Trophoblast cell (in vitro differentiated cells and primary cell): ENCODE data around the gene ZP2.
A peak's percentile ranks its signal among the peaks of the same experiment; 100 is the strongest.

Experiments used
- DNase-seq, 2 donors: peaks; one replicate each; pipeline ENCODE4 v3.0.0-alpha.2; 2016
- H2AFZ ChIP-seq: 2 replicates; pipeline ENCODE4 v1.6.1; 2013; ENCODE audit warnings: low read length, moderate library complexity, mild to moderate bottlenecking; ENCODE audit not compliant: insufficient read depth, poor library complexity
- H2AK5ac ChIP-seq: 2 replicates; pipeline ENCODE4 v1.6.1; 2013; ENCODE audit warnings: mild to moderate bottlenecking, low read length
- H2BK120ac ChIP-seq: 2 replicates; pipeline ENCODE4 v1.6.1; 2013; ENCODE audit warnings: low read length, mild to moderate bottlenecking, moderate library complexity; ENCODE audit not compliant: insufficient read depth, poor library complexity
- H2BK12ac ChIP-seq: 2 replicates; pipeline ENCODE4 v1.6.1; 2013; ENCODE audit warnings: mild to moderate bottlenecking, low read length, moderate library complexity
- H2BK5ac ChIP-seq: 2 replicates; pipeline ENCODE4 v1.6.1; 2013; ENCODE audit warnings: low read length, low read depth, moderate library complexity, mild to moderate bottlenecking; ENCODE audit not compliant: poor library complexity
- H3K14ac ChIP-seq: 2 replicates; pipeline ENCODE4 v1.6.1; 2013; ENCODE audit warnings: mild to moderate bottlenecking, low read length
- H3K18ac ChIP-seq: 2 replicates; pipeline ENCODE4 v1.6.1; 2013; ENCODE audit warnings: mild to moderate bottlenecking, low read length
- H3K23ac ChIP-seq: 2 replicates; pipeline ENCODE4 v1.6.1; 2013; ENCODE audit warnings: low read length
- H3K27ac ChIP-seq: 2 replicates; pipeline ENCODE4 v1.5.1; 2013; ENCODE audit warnings: low read depth, mild to moderate bottlenecking, inconsistent platforms, low read length, moderate library complexity
- H3K27me3 ChIP-seq: 2 replicates; pipeline ENCODE4 v1.6.1; 2013; ENCODE audit warnings: inconsistent platforms, mild to moderate bottlenecking, low read length, moderate library complexity; ENCODE audit not compliant: insufficient read depth
- H3K36me3 ChIP-seq, 2 experiments: 1 replicate in 1 of 2; 2 replicates in 1 of 2; pipeline ENCODE4 v1.6.1; 2013; ENCODE audit warnings: low read length in 2 of 2, mild to moderate bottlenecking in 2 of 2, moderate library complexity in 1 of 2; ENCODE audit not compliant: insufficient read depth in 2 of 2, control insufficient read depth in 1 of 2
- H3K4ac ChIP-seq: 2 replicates; pipeline ENCODE4 v1.6.1; 2013; ENCODE audit warnings: low read depth, mild to moderate bottlenecking, low read length, moderate library complexity
- H3K4me1 ChIP-seq, 2 experiments: 1 replicate in 1 of 2; 2 replicates in 1 of 2; pipeline ENCODE4 v1.6.1; 2013; ENCODE audit warnings: low read length in 2 of 2, mild to moderate bottlenecking in 2 of 2, moderate library complexity in 1 of 2; ENCODE audit not compliant: insufficient read depth in 2 of 2, control insufficient read depth in 1 of 2
- H3K4me2 ChIP-seq: 2 replicates; pipeline ENCODE4 v1.6.1; 2013; ENCODE audit warnings: inconsistent platforms, mild to moderate bottlenecking, low read length, moderate library complexity
- H3K4me3 ChIP-seq: 2 replicates; pipeline ENCODE4 v1.5.1; 2013; ENCODE audit warnings: mild to moderate bottlenecking, low read depth, low read length, inconsistent platforms
- H3K79me1 ChIP-seq: one replicate; pipeline ENCODE4 v1.6.1; 2013; ENCODE audit warnings: low read length
- H3K79me2 ChIP-seq: 2 replicates; pipeline ENCODE4 v1.6.1; 2013; ENCODE audit warnings: low read length, mild to moderate bottlenecking; ENCODE audit not compliant: control insufficient read depth, insufficient read depth, poor library complexity
- H3K9ac ChIP-seq: 2 replicates; pipeline ENCODE4 v1.6.1; 2013; ENCODE audit warnings: mild to moderate bottlenecking, low read length
- H3K9me3 ChIP-seq: 2 replicates; pipeline ENCODE4 v1.6.1; 2013; ENCODE audit warnings: low read depth, mild to moderate bottlenecking, control low read depth, inconsistent platforms, low read length; ENCODE audit not compliant: insufficient read depth
- H4K12ac ChIP-seq: 2 replicates; pipeline ENCODE4 v1.6.1; 2013; ENCODE audit warnings: low read depth, mild to moderate bottlenecking, low read length, moderate library complexity
- H4K8ac ChIP-seq: 2 replicates; pipeline ENCODE4 v1.6.1; 2013; ENCODE audit warnings: low read depth, mild to moderate bottlenecking, low read length, moderate library complexity
- H4K91ac ChIP-seq: one replicate; pipeline ENCODE4 v1.6.1; 2013; ENCODE audit warnings: low read depth, mild to moderate bottlenecking, low read length, moderate library complexity
- WGBS: extraction: QIAGEN DNeasy Blood & Tissue Kit; methylation state at CpG from one replicate; pipeline ENCODE4 v1.1.7; 2013; ENCODE audit warnings: missing lambda C conversion rate; ENCODE audit not compliant: insufficient read length, insufficient coverage; ENCODE audit errors: extremely low coverage; 5-methylcytosine and 5-hydroxymethylcytosine counted together

The ZP2 gene

DNA sequence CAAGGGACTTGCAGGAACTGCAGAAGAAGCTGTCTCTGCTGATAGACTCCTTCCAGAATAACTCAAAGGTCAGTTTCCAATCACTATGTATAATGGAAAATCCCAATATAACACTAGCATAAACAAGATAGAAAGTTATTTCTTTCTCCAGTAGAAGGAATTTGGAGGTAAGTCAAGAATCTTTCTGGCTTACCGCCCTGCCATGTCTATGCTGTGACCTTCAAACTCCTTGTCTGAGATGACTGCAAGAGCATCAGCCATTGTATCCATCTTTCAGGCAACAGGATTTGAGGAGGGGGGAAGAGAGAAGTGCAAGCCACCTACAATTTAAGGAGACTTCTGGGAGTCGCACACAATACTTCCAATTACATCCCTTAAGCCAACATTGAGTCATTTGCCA is 50.2 kb downstream of the ZP2 start:
- no CpG with 5 or more reads among the region's 2 CpGs for WGBS
- no peak overlapping the region for H2AFZ ChIP-seq
- no peak overlapping the region for H3K23ac ChIP-seq
- peaks cover 6% of the 10 kb centered on the region for H3K79me1 ChIP-seq
- H2AK5ac ChIP-seq, result no peak overlapping the region
- no peak overlapping the region for H3K18ac ChIP-seq
- no peak overlapping the region for H3K4me2 ChIP-seq
- H3K27ac ChIP-seq, result no peak overlapping the region
- H3K79me2 ChIP-seq, result peaks cover 2% of the 10 kb centered on the region
- H3K4ac ChIP-seq, result no peak overlapping the region
- H3K14ac ChIP-seq, result no peak overlapping the region
- no peak overlapping the region for H4K91ac ChIP-seq
- no peak overlapping the region for H3K9ac ChIP-seq
- H4K12ac ChIP-seq, result no peak overlapping the region
- no peak overlapping the region for H2BK5ac ChIP-seq
- no peaks in the 10 kb centered on the region for H3K9me3 ChIP-seq
- H2BK120ac ChIP-seq, result no peak overlapping the region
- no peak for DNase-seq
- no peak overlapping the region for H4K8ac ChIP-seq
- H3K4me3 ChIP-seq, result no peak overlapping the region
- peaks cover 0 to 5% of the 10 kb centered on the region in 2 experiments for H3K36me3 ChIP-seq
- no peaks in the 10 kb centered on the region for H3K27me3 ChIP-seq
- H3K4me1 ChIP-seq, result peaks cover 5 to 6% of the 10 kb centered on the region in 2 experiments
- H2BK12ac ChIP-seq, result no peak overlapping the region

DNA sequence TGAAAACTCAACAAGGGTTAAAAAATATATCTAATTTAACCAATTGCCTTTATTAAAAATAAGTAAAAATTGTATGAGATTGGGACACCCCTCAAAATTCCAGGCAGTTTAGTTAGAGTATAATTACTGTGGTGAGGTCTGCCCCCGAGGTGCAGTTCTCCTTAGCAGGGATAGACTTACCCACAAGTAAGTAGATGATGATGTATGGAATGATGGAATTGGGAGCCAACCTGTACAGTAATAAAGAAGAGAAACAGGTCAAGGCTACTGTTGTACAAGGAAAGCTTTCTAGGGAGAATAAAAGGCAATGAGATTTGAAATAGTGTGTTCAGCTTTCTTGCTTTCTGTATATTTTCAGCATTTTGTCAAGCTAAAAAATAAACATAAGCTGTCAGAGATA is 51.1 kb downstream of the ZP2 start:
- no peak overlapping the region for H3K4ac ChIP-seq
- H3K18ac ChIP-seq, result no peak overlapping the region
- H4K8ac ChIP-seq, result no peak overlapping the region
- H3K4me1 ChIP-seq, result peaks cover 5 to 6% of the 10 kb centered on the region in 2 experiments
- H3K27ac ChIP-seq, result no peak overlapping the region
- H2BK12ac ChIP-seq, result no peak overlapping the region
- H4K91ac ChIP-seq, result no peak overlapping the region
- H2AFZ ChIP-seq, result no peak overlapping the region
- peaks cover 2% of the 10 kb centered on the region for H3K79me2 ChIP-seq
- H2BK120ac ChIP-seq, result no peak overlapping the region
- peaks cover 6% of the 10 kb centered on the region for H3K79me1 ChIP-seq
- no peak overlapping the region for H4K12ac ChIP-seq
- H3K23ac ChIP-seq, result no peak overlapping the region
- H3K9me3 ChIP-seq, result no peaks in the 10 kb centered on the region
- no CpG with 5 or more reads among the region's 1 CpG for WGBS
- H3K14ac ChIP-seq, result no peak overlapping the region
- DNase-seq, result no peak
- H3K4me3 ChIP-seq, result no peak overlapping the region
- H3K36me3 ChIP-seq, result peaks cover 0 to 5% of the 10 kb centered on the region in 2 experiments
- no peak overlapping the region for H2BK5ac ChIP-seq
- no peak overlapping the region for H2AK5ac ChIP-seq
- no peak overlapping the region for H3K4me2 ChIP-seq
- H3K9ac ChIP-seq, result no peak overlapping the region
- no peaks in the 10 kb centered on the region for H3K27me3 ChIP-seq

DNA sequence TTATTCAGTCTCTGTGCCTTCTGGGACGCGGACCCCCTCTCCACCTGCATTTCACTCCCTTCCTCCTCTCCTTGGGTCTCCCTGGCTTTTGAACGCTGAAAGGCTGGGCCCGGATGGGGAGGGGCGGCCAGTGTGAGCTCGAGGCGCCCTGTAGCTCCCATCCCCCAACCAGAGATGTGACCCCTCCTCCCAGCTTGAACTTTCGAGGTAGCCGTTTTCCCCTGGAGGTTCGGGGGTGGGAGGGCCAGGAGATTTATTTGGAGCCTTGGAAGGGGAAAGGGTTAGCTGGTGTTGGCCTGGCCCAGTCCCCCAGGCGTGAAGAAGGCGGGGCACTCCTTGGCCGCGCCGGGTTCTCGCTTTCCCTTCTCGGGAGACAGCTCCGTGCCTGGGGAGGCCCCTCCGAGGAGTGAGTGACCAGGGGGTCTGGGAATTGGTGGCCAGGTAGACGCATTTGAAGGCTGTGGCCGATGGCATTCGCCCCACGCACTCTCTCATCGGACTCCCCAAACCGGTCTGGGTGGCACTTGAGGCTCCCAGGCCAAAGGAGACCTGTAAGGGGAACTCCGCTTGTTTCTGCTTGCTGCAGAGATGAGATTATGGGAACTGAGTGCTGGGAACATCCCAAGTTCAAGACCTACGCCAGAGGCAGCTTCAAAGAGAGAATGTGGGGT is 52.0 kb downstream of the ZP2 start:
- no CpG with 5 or more reads among the region's 27 CpGs for WGBS
- Histone ChIP-seq H2BK12ac (no peak overlapping the region), H3K79me1 (peaks cover 6% of the 10 kb centered on the region), H3K4ac (no peak overlapping the region), H4K91ac (no peak overlapping the region), H2AK5ac (no peak overlapping the region), H3K23ac (no peak overlapping the region), H3K9ac (peak overlapping the region; percentile 14), H3K27me3 (no peaks in the 10 kb centered on the region), H2BK120ac (no peak overlapping the region), H3K9me3 (no peaks in the 10 kb centered on the region), H3K79me2 (peaks cover 2% of the 10 kb centered on the region), H2AFZ (peak overlapping the region; percentile 81), H2BK5ac (no peak overlapping the region), H3K4me3 (peak overlapping the region; percentile 77), H4K8ac (peak overlapping the region; percentile 50), H3K18ac (peak overlapping the region; percentile 13), H3K36me3 (peaks cover 0 to 5% of the 10 kb centered on the region in 2 experiments), H3K14ac (peak overlapping the region; percentile 9), H3K4me2 (peak overlapping the region; percentile 87), H3K4me1 (peaks cover 5 to 6% of the 10 kb centered on the region in 2 experiments), H4K12ac (peak overlapping the region; percentile 17), H3K27ac (no peak overlapping the region)
- DNase-seq, result peak; percentile 34 to 50

DNA sequence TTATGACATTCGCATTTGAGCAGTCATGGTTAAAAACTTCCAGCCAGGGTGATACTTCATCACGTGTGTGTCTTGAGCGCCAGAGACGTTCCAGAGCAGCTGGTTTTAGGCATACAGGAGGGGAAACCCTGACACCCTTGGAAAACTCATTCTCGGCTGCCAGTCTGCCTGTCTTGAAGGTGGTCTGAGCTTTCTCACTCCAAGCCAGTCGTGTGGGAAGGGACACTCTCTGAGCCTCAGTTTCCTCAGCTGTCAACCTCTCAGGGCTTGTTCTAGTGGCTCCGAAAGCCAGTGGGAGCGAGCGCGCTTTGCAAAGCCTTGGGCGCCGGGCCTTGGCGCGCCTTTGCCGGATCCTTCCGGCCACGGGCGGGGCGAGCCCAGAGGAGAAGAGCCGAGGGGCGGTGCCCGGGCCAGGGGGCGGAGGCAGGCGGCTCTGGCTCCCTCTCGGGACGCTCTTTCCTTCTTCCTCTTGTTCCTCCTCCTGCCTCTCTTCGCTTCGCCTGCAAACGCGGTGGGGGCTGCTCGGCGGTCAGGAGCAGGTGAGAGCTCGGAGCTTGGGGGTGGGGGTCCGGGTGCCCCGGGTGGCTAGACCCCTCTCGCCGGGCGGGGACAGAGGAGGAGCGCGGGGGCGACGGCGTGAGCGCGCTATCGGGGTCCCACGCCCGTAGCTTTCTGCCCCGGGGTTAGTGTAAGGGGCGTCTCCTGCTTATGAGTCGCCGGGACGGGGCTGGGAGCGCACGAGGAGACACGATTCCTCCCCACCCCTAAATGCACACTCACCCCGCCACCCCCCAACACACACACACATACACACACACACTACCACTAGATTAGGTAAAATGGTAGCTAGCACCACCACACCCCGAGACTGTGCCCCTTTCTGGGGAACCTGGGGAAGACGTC is 52.9 kb downstream of the ZP2 start, which contains the start of gene LDAF1:
LDAF1 (plus strand) TSS at position 467 of the 903 bp plus-strand sequence. CDS start 2,509 bp downstream, outside the sequence.
- Histone ChIP-seq H3K4me1 (peaks cover 5 to 6% of the 10 kb centered on the region in 2 experiments), H3K36me3 (peaks cover 0 to 5% of the 10 kb centered on the region in 2 experiments), H3K9me3 (no peaks in the 10 kb centered on the region), H4K8ac (peak within 1 kb of the TSS; percentile 87), H3K27ac (no peak within 1 kb of the TSS), H3K4ac (no peak within 1 kb of the TSS), H3K14ac (peak within 1 kb of the TSS; percentile 68), H3K79me1 (peaks cover 6% of the 10 kb centered on the region), H3K27me3 (no peaks in the 10 kb centered on the region), H2BK12ac (no peak within 1 kb of the TSS), H3K4me2 (peak within 1 kb of the TSS; percentile 87), H2AFZ (peak within 1 kb of the TSS; percentile 95), H3K18ac (peak within 1 kb of the TSS; percentile 43), H3K79me2 (peaks cover 2% of the 10 kb centered on the region), H3K4me3 (peak within 1 kb of the TSS; percentile 77), H2AK5ac (no peak within 1 kb of the TSS), H3K9ac (peak within 1 kb of the TSS; percentile 14), H4K12ac (peak within 1 kb of the TSS; percentile 59), H2BK120ac (peak within 1 kb of the TSS; percentile 19), H4K91ac (peak within 1 kb of the TSS; percentile 25), H3K23ac (no peak within 1 kb of the TSS), H2BK5ac (peak within 1 kb of the TSS; percentile 41)
- DNase-seq, result peak; percentile 64 to 73
- WGBS, result no CpG with 5 or more reads among the region's 59 CpGs
